A549 (cell line): ENCODE results near the gene SF3A1. TPM values are rescaled to one million over a fixed set of nuclear protein-coding genes. Genes with fewer than 3 reads are reported as not detected.

ENCODE experiments used
- ATAC-seq, 2 experiments: fragments of 200-7000 bp in 1 of 2; fragments of >200 bp in 1 of 2; cut with Nextera tagmentation in 1 of 2; cut with Tn5 transposase in 1 of 2; 3 replicates each; pipeline versions ENCODE4 v1.8.0 to v1.9.1; 2018 to 2020; ENCODE audit warnings: mild to moderate bottlenecking in 1 of 2, moderate library complexity in 1 of 2
- CTCF ChIA-PET: fragments of 300-600 bp; sonication (Branson Sonifier 250); formaldehyde crosslinking; extraction: SDS; loops from one replicate; lab custom pipeline; 2021; ENCODE audit warnings: antibody characterized with exemption, inconsistent platforms; lab: Yijun Ruan, JAX
- POLR2A ChIA-PET: fragments of 350-600 bp; formaldehyde crosslinking; extraction: SDS; loops from one replicate; lab custom pipeline; 2021; ENCODE audit warnings: antibody characterized with exemption, inconsistent platforms; lab: Yijun Ruan, JAX
- DNase-seq, 2 experiments: peaks; one replicate each; pipeline versions ENCODE4 v3.0.0 to v3.0.0-alpha.2; 2011 to 2016; ENCODE audit warnings: low read depth in 1 of 2, low spot score in 1 of 2
- FAIRE-seq: peaks from 2 replicates; lab custom pipeline; 2011; peaks lifted over from hg19 to GRCh38; lab: Jason Lieb, UNC
- H3K27ac ChIP-seq, 2 experiments: fragments of >200 bp; sonication (Bioruptor Twin); formaldehyde crosslinking; 3 replicates each; pipeline ENCODE4 v1.5.1; 2016 to 2017
- H3K4me1 ChIP-seq: fragments of >200 bp; sonication (Bioruptor Twin); formaldehyde crosslinking; 3 replicates; pipeline ENCODE4 v1.6.1; 2016
- H3K4me2 ChIP-seq: fragments of >200 bp; sonication (Bioruptor Twin); formaldehyde crosslinking; 3 replicates; pipeline ENCODE4 v1.6.1; 2016
- H3K4me3 ChIP-seq: fragments of >200 bp; sonication (Bioruptor Twin); formaldehyde crosslinking; 3 replicates; pipeline ENCODE4 v1.5.1; 2016
- H3K9me3 ChIP-seq: fragments of >200 bp; sonication (Bioruptor Twin); formaldehyde crosslinking; 3 replicates; pipeline ENCODE4 v1.6.1; 2016
- BHLHE40 ChIP-seq: IDR thresholded peaks from 2 replicates; pipeline ENCODE4 v1.6.1; 2012; ENCODE audit warnings: low read depth, low read length, inconsistent platforms
- CBX2 ChIP-seq: fragments of 200-600 bp; sonication (generic); IDR thresholded peaks from 2 replicates; pipeline ENCODE4 v1.6.1; 2016; ENCODE audit warnings: low read depth, mild to moderate bottlenecking, borderline replicate concordance
- EHF ChIP-seq: fragments of 250-450 bp; sonication (Bioruptor Pico); IDR thresholded peaks from 2 replicates; pipeline ENCODE4 v1.5.0; 2020; ENCODE audit warnings: mild to moderate bottlenecking
- ESRRA ChIP-seq: fragments of 150-350 bp; IDR thresholded peaks from 2 replicates; pipeline ENCODE4 v1.6.1; 2014; ENCODE audit warnings: mild to moderate bottlenecking, low read length, borderline replicate concordance
- FOSL2 ChIP-seq, 2 experiments: fragments of 450-650 bp in 1 of 2; fragments of >200 bp in 1 of 2; sonication (Bioruptor Twin) in 1 of 2; formaldehyde crosslinking; IDR thresholded peaks; 2 replicates each; pipeline versions ENCODE4 v1.5.0 to v1.6.1; 2016 to 2020; ENCODE audit warnings: mild to moderate bottlenecking in 1 of 2, moderate library complexity in 1 of 2
- HOXB13 ChIP-seq: fragments of 250-450 bp; sonication (Bioruptor Pico); IDR thresholded peaks from 2 replicates; pipeline ENCODE4 v1.5.0; 2020; ENCODE audit warnings: low read depth, mild to moderate bottlenecking, moderate library complexity
- JUNB ChIP-seq: fragments of >200 bp; sonication (Bioruptor Twin); formaldehyde crosslinking; IDR thresholded peaks from 2 replicates; pipeline ENCODE4 v1.6.1; 2016
- SMC3 ChIP-seq: fragments of >200 bp; sonication (Bioruptor Twin); formaldehyde crosslinking; IDR thresholded peaks from 3 replicates; pipeline ENCODE4 v1.6.1; 2018; ENCODE audit warnings: inconsistent platforms
- TFCP2L1 ChIP-seq: fragments of 250-450 bp; sonication (Bioruptor Pico); IDR thresholded peaks from 2 replicates; pipeline ENCODE4 v1.5.0; 2021; ENCODE audit warnings: mild to moderate bottlenecking
- ZC3H11A ChIP-seq: fragments of 450-650 bp; IDR thresholded peaks from 2 replicates; pipeline ENCODE4 v1.6.1; 2014; ENCODE audit warnings: antibody characterized with exemption, mild to moderate bottlenecking
- ZSCAN20 ChIP-seq: fragments of 250-450 bp; sonication (Bioruptor Pico); IDR thresholded peaks from 2 replicates; pipeline ENCODE4 v1.8.0; 2022; ENCODE audit warnings: mild to moderate bottlenecking, moderate library complexity
- WGBS: methylation state at CpG from one replicate; pipeline ENCODE4 v1.1.6; 2017; ENCODE audit errors: missing lambda C conversion rate; 5-methylcytosine and 5-hydroxymethylcytosine counted together
- polyA plus RNA-seq, 4 experiments: library from polyadenylated mRNA; depleted of rRNA in 3 of 4; stranded (reverse); fragments of >200 nt; fragmentation: RNase III in 1 of 4; extraction: RNeasy Plus Mini Kit Qiagen cat#74134 plus additional on column Dnase treatment in 1 of 4; gene quantifications; 2 replicates in 3 of 4; 3 replicates in 1 of 4; pipeline ENCODE4 v1.2.3, GENCODE V29; 2011 to 2017
- TF ChIP-seq, protein P1 (sequence below): fragments of 250-450 bp; sonication (Bioruptor Pico); IDR thresholded peaks from 2 replicates; pipeline ENCODE4 v1.5.0; 2020; ENCODE audit warnings: low read depth, mild to moderate bottlenecking, moderate library complexity
- TF ChIP-seq, protein P2 (sequence below): IDR thresholded peaks from 2 replicates; pipeline ENCODE4 v1.6.1; 2012
- TF ChIP-seq, protein P3 (sequence below): fragments of >200 bp; sonication (Bioruptor Twin); formaldehyde crosslinking; IDR thresholded peaks from 3 replicates; pipeline ENCODE4 v1.6.1; 2016

Gene SF3A1
- polyA plus RNA-seq, 2 of the 4 experiments (the other 2 are of a cell fraction), result 47.0 to 57.9 TPM

DNA sequence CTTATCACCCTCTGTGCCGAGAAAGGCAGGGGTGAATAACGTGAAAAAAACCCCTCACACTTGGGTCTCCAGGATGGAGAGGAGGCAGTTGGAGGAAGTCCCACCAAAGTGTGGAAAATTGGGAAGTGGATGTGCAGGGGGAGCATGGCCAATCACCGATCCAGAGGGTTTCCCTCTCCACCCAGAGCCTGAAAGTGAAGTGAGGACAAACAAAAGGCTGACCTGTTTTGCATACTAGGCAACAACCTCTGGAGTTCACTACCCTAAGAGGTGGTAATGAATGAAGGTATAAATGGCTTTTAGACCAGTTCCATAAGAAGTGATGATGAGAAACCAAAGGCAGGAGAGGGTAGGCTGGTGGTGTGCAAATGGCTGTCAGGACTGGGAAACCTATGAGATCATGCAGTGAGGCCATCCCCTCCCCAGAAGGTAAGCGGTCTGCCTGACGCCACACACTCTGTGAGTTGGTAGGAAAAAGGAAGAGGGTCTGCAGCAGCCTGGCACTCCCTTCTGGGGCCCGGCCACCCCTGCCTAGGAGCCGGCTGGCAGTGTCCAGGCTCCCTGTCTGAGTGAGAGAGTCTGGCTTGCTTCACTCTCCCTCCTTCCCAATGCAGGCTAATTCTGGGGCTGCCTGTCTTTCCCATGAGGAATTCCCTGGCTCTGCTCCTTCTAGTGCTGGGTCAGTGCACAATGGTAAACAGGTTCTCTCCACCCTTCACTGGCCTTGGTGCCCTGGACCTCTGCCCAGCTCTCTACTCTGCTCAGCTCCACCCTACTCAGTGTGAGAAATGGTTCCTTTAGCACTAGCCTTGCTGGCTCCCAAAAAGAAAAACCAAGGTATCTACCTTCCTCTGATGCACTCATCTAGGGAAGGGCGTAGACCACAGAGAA lies 45.6 kb downstream of the SF3A1 start:
- ATAC-seq, result peak; percentile 23 to 53; a peak in 4 of 6 replicates
- Histone ChIP-seq H3K4me3 (no peak overlapping the region), H3K4me1 (peaks cover 44% of the 10 kb centered on the region), H3K27ac (peak overlapping the region in 1 of 2 experiments; percentile 38; a peak in 2 of 6 replicates), H3K4me2 (peak overlapping the region; percentile 36), H3K9me3 (no peaks in the 10 kb centered on the region)
- no peak for DNase-seq
- POLR2A ChIA-PET, result interaction anchor here (0.6 kb wide), 1 partner anchor 813 kb away, joined by 3 read pairs; no protein-coding TSS in a partner anchor
- TF ChIP-seq, protein P1, sequence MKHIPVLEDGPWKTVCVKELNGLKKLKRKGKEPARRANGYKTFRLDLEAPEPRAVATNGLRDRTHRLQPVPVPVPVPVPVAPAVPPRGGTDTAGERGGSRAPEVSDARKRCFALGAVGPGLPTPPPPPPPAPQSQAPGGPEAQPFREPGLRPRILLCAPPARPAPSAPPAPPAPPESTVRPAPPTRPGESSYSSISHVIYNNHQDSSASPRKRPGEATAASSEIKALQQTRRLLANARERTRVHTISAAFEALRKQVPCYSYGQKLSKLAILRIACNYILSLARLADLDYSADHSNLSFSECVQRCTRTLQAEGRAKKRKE (CRISPR knock-in tag), result no peak
- TF ChIP-seq ZSCAN20 (CRISPR knock-in tag) (no peak), BHLHE40 (no peak), JUNB (no peak), TFCP2L1 (no peak), EHF (CRISPR knock-in tag) (no peak)
- TF ChIP-seq, protein P2, sequence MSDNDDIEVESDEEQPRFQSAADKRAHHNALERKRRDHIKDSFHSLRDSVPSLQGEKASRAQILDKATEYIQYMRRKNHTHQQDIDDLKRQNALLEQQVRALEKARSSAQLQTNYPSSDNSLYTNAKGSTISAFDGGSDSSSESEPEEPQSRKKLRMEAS, result no peak
- CTCF ChIA-PET, result interaction anchor here (0.7 to 2.5 kb wide), 4 partner anchors 11 to 23 kb away, joined by 3 to 10 read pairs (median 4); partner anchors contain the start of gene CASTOR1
- 93% methylated on average over 8 of the region's 8 CpGs for WGBS
- FAIRE-seq, result no peak

DNA sequence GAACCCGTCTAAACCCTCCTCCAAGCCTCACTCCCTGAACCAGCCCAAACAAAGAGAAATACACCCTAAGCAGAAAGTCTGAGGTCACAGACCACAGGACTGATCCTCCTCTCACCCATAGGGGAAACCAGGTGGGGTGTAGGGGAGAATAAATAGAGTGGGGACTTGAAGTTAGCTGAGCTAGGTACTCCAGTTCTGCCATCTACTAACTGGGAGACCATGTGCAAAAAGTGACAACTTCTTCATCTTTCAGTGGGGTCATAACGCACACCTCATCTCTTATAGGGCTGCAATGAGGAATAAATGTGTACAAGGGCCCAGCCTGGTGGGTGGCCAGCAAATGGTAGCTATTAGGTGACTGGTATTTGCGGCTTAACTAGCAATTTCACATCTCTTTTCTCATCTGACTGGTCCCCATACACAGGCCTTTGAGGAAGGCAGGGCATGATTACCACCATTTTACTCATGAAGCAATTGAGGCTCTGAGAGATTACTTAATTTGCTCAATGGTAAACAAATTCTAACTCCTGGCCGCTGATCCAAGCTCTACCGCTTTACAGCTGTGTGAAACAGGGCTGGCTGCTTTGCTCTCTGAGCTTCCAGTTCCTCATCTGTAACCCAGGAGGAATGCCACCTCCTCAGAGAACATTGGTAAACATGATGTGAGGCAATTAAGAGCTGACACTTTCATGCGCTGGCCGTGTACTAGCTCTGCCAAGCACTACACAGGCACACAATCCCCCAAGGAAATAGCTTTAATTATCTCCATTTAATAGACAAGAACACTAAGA lies 46.5 kb downstream of the SF3A1 start:
- CTCF ChIA-PET, result interaction anchor here (1.0 to 2.5 kb wide), 2 partner anchors 22 to 221 kb away, joined by 3 to 10 read pairs; no protein-coding TSS in a partner anchor
- Histone ChIP-seq H3K4me2 (no peak overlapping the region), H3K4me3 (no peak overlapping the region), H3K9me3 (no peaks in the 10 kb centered on the region), H3K27ac (no peak overlapping the region), H3K4me1 (peaks cover 47% of the 10 kb centered on the region)
- POLR2A ChIA-PET, result no interaction called here
- DNase-seq (no peak), FAIRE-seq (no peak), ATAC-seq (no peak)
- WGBS, result 98% methylated on average over 6 of the region's 7 CpGs
- TF ChIP-seq CBX2 (no peak), ESRRA (no peak), ZC3H11A (no peak), FOSL2 (IDR thresholded peaks at IDR 0.05) (no peak), FOSL2 (CRISPR knock-in tag; IDR thresholded peaks at IDR 0.05) (no peak), SMC3 (no peak)

DNA sequence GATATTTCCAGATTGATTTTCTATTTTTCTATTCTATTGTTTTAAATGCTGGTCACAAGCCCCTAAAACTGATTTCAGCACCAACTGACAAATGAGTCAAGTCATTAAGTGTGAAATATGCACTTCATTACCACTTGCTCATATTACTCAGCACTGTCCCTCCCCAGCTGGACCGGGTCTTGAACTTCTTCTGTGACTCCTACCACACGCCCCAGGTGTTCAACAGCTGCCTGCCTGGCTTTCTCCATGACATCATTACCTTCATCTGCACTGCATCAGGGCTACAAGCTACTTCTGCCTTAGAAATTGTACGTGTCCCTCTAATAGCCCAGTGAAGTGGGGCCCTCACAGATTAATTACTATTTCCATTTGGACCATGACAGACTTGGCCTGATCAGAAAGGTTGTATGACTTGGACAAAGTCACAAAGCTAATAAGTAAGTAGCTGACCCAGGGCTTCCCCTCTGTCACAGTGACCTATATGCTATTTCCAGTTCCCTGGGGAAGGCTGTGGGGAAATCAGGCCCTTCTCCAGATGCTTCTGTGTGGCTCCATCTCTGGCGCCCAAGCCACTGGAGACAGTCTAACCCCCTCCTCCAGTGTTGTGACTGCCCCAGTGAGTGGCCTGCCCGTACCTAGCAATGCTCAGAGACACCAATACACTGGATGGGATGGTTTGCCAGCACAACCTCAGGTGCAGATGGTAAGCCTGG lies 48.0 kb downstream of the SF3A1 start:
- DNase-seq, result no peak
- H3K4me1 ChIP-seq, result peaks cover 32% of the 10 kb centered on the region
- WGBS, result 76% methylated on average over 5 of the region's 5 CpGs
- TF ChIP-seq, protein P3, sequence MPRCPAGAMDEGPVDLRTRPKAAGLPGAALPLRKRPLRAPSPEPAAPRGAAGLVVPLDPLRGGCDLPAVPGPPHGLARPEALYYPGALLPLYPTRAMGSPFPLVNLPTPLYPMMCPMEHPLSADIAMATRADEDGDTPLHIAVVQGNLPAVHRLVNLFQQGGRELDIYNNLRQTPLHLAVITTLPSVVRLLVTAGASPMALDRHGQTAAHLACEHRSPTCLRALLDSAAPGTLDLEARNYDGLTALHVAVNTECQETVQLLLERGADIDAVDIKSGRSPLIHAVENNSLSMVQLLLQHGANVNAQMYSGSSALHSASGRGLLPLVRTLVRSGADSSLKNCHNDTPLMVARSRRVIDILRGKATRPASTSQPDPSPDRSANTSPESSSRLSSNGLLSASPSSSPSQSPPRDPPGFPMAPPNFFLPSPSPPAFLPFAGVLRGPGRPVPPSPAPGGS, result no peak
- TF ChIP-seq HOXB13 (CRISPR knock-in tag), result no peak
- ATAC-seq, result no peak
- ChIA-PET POLR2A (no interaction called here), CTCF (interaction anchor here (2.5 kb wide), 1 partner anchor 21 kb away, joined by 10 read pairs; no protein-coding TSS in a partner anchor)
- H3K4me3 ChIP-seq, result no peak overlapping the region
- no peak for FAIRE-seq
- H3K4me2 ChIP-seq, result no peak overlapping the region
- H3K9me3 ChIP-seq, result no peaks in the 10 kb centered on the region
- H3K27ac ChIP-seq, result no peak overlapping the region
